ENCODE measurements around the gene MICALL2.

DNA sequence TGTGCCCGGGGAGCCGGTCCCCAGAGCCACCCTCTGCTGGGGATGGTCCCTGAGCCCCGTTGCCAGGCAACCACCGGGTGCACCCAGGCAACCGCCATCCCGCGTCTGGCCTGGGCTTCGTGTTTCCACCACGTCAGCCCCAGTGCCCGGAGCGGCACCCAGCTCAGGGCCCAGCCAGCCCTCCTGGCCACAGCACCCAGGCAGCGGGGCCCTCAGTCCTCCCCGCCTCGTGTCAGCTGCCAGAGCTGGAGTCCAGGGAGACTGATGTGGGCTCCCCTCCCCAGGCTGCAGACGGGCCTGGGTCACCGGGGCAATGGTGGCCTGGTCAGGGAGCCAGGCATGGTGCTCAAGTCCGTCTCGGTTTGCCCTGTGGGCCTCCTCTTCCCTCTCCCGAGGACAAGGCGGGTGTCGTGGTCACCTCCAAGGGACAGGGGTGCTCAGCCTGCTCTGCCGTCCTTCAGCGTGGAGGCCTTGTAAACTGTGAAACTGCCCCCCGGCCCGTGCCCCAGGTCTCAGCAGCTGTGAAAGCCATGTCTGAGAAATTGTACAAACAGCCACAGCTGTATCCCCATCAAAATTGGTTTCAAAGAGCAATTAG lies 72.5 kb downstream of the MICALL2 start:
- TF ChIP-seq CTCF (IDR thresholded peaks at IDR 0.05), result no peak
- TF ChIP-seq ZFX (IDR thresholded peaks at IDR 0.05; ENCODE audit: borderline replicate concordance), result no peak

Measured in 22Rv1 (cell line).